GM18520 (cell line): ENCODE measurements around the gene DEXI.
A peak's percentile ranks its signal among the peaks of the same experiment; 100 is the strongest.

Source experiments
- ATAC-seq: cut with Tn5 transposase; IDR thresholded peaks from one replicate; pipeline ENCODE4 v1.9.1; 2021; ENCODE audit not compliant: unreplicated experiment

DEXI gene

DNA sequence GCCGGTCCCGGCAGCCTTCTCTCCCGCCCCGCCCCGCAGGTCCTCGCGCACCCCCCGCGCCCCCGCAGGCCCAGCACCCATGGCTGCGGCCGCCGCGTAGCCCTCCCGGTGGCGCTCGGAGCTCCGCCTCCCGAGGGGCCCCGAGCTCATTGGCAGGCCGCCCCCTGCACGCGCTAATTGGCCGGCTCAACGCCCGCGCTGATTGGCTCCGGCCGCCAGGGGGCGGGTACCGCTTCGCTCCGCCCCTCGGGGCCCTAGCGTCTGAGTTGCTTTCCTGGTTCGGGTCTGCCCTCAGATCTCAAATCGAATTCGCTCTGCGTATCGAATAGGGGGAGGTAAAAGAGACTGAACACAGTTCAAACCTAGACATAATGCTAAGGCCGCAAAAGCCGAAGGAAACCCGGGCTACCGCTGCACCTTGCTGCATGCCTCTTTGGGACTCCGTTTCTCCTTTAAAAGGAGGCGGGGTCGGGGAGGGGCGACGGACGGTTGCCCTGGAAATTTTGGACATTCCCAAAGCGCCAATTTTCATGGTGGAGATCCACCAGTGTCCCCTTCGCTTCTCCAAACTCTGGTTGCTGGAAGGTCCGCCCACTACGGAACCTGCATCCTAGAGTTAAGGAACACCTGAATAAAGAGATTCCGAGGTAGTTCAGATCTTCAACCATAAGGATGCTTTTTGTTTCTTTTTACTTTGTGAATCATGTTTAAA is at the start of gene DEXI:
Gene DEXI, minus strand, starts transcription at position 117 of the 712 bp plus-strand sequence. CDS start 463 bp downstream, outside the sequence.
- peak; percentile 54 for ATAC-seq

DNA sequence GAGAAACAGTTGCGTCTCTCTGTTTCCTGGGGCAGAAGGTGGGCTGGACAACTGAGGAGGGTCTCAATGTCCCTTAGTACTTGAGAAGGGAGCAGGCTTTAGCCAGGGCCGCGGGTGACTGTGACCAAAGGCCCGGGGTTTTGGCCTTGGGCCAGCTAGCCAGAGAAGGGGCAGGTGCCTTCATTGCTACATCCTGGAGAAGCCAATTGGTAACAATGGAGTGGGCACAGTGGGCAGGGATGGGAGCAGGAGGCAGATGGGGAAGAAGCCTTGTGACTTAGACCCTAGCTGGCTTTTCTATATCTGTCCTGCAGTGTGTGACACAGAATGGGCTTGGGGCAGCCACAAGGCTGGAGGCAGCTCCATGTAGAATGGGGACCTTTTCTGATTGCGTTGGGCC is 48.1 kb upstream of the DEXI start:
- no peak for ATAC-seq

- ATAC-seq: no peak
Observed at GRCh38 chr16:10989559-10989958, 47.3 kb upstream of the DEXI start.

DNA sequence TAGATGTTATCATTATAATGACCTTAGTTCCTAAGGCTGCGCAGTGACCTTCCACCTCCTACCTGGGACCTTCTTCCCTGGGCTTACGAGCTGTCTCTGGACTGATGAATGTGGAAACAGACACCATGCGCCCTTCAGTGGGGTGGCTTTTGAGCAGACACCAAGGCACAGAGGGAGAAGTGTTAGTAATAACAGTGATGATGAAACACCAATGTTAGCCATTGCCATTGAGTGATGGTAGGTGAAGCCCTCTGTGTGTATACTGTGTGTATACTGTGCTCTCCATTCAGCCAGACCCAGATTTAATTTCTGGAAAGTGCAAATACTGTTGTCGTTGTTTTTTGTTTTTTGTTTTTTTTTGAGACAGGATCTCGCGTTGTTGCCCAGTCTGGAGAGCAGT is 46.6 kb upstream of the DEXI start:
- ATAC-seq: no peak

GRCh38 chr16:10988164-10988803 is 46.0 kb upstream of the DEXI start:
- peak; percentile 53 for ATAC-seq

- ATAC-seq: no peak
Observed at GRCh38 chr16:10987361-10988163, 45.3 kb upstream of the DEXI start.

DNA sequence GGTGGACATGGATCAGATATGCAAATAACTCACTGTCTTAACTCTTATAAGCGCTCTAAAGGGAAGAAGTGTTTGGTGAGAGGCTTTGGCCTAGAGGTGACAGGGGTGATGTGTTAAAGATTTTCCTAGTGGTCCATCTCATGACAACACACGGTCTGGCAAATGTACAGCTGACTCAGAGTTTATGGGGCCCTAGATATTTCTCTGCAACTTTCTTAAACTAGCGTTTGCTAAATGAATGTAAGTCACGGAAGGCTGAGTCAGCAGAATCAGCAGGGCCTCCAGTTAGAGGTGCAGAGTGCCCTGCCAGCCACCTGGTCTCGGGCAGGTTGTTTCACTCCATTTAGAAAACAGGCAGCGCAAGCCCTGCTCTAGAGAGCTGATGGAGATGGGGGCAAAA is 42.2 kb upstream of the DEXI start:
- ATAC-seq: no peak

GRCh38 chr16:10983159-10983558 is 40.9 kb upstream of the DEXI start:
- no peak for ATAC-seq

GRCh38 chr16:10982465-10983150 is 40.3 kb upstream of the DEXI start:
- no peak for ATAC-seq

GRCh38 chr16:10981697-10982216 is 39.5 kb upstream of the DEXI start:
- peak; percentile 65 for ATAC-seq

DNA sequence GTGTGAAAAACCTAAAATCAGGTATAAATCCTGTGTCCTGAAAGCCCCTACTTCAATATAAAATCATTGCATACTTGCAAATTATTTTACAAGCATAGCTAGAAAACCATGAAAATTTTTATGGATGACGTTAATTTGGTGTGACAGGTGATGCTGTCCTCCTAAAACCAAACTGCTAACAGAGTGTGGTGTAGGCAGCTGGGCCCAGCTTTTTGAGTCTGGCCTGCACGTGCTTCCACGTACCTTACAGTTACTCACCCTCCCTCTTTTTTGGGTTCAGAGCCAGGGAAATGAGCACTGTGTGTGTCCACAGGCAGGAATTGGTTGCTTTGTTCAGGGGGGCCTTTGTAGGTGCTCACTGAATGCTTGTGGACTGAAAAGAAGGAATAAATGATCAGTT is 38.5 kb upstream of the DEXI start:
- no peak for ATAC-seq

GRCh38 chr16:10979717-10980601 is 37.7 kb upstream of the DEXI start:
- no peak for ATAC-seq

GRCh38 chr16:10978871-10979446 is 36.7 kb upstream of the DEXI start:
- no peak for ATAC-seq

DNA sequence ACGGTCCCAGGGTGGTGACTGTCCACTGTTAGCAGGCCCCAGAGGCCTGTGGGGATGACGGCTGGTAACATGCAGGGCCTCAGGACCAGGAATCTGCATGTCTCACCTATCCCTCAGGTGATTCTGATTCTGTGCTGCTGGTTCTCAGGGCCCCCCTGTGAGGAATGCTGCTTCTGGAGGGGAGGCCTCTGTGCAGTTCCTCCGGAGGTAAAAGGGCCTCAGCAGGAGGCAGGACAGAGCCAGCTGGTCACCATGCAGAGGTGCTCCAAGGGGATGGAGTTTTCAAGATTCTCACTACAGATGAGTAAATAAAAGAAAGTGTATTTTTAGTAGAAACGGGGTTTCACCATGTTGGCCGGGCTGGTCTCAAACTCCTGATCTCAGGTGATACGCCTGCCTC is 35.9 kb upstream of the DEXI start:
- ATAC-seq: no peak

DNA sequence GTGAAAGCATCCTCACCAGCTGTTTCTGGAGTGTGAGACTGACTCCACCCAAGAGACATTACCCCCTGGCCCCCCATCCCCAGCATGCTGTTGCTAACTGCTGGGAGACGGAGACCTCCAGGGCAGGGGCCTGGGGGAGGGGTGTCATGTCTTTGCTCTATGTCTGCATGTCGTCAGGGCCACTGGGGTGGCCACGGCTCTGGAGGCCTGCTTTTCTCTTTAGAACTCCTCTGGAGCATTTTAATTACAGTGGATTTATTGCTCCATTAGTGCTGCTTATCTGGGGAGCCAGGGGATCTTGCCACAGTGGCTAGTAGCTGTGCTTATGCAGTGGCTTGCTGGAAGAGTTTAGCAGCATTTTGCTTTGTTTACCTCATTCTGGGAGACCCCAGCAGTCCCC is 34.4 kb upstream of the DEXI start:
- ATAC-seq: no peak

GRCh38 chr16:10972819-10973464 is 30.7 kb upstream of the DEXI start:
- ATAC-seq: no peak

DNA sequence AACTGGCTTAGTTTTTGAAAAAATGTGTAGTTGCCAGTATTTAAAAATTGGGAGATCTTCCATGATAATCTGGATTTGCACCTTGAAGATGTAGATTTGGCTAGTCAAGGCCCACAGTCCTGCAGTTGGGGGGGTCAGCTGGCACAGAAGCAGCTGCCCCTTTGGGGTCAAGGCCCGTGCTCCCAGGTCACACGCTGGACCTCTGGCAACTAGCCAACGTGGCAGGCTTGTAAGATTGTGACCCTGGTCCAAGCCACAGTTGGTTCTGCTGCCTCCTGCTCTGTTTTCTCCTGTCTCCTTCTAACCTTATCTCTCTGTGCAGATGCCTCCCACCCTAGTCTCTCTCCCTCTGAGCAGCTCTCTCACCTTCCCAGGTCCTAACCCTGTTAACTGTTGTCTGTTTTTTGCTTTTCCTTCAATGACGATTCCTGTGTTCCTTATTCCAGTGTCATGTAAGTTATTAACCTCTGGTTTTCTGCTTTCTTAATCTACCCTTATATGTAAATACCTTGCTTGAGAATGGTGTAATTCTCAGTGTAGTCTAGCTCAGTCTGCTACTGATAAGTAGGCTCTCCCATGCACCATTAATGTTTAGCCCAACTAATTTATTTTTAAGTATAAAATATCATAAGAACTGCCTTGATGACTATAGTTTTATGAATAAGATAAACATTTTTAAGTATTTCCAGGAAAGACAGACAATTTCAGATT is 30.0 kb upstream of the DEXI start:
- no peak for ATAC-seq

DNA sequence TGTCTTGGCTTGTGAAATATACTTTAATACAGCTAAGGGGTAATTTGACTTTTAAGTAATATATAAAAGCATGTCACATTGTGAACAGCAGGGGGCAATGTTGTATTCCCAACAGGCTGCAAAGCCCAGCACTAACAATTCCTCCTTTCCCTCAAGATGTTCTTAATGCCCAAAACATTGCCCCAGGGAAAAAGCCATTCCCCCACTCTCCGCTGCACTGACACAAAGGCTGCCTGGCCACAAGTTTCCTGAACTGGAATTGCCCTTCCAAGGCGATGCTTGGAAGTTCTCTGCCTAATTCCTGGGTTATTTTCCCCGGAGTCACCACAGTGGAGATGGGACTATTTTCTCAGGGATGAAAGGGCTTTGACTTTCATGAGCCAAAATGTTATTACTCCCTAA is 29.3 kb upstream of the DEXI start:
- no peak for ATAC-seq

DNA sequence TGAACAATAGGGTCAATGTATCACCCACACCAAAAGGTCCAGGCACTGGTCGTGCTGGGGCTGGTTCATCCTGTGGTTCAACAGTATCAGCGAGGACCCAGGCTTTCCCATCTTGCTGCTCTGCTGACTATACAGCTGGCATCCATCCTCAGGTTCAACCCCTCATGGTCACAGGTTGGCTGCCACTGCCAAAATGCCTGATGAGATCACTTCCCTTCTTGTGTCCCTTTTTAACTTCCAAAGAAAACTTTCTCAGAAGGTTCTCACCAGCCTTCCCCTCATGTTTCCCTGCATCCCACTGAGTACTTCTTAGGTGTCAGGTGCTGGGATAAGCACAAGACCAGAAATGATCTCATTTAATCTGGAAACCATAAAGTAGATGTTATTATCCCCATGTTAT is 27.8 kb upstream of the DEXI start:
- ATAC-seq: no peak
